Heart left ventricle (tissue), 16 donors: ENCODE results near the gene SPRY2. TPM values are rescaled to one million over a fixed set of nuclear protein-coding genes. Genes with fewer than 3 reads are reported as not detected.

Experiments
- ATAC-seq, 4 donors: fragments of 200-7000 bp; cut with Tn5 transposase; one replicate each; pipeline ENCODE4 v1.9.1; 2020 to 2022; ENCODE audit warnings: moderate library complexity in 4 of 4, mild to moderate bottlenecking in 3 of 4, moderate number of reproducible peaks in 1 of 4
- DNase-seq, 5 donors: peaks; one replicate each; pipeline ENCODE4 v3.0.0-alpha.2; 2020
- H3K27ac ChIP-seq, 12 donors: fragments of 200-600 bp; sonication (generic) in 4 of 12; one replicate each; pipeline versions ENCODE4 v1.5.0 to v1.8.0; 2016 to 2022; ENCODE audit warnings: mild to moderate bottlenecking in 2 of 12
- H3K27me3 ChIP-seq, 9 donors: fragments of 200-600 bp; sonication (generic) in 2 of 9; one replicate each; pipeline versions ENCODE4 v1.5.1 to v1.8.0; 2016 to 2022; ENCODE audit warnings: mild to moderate bottlenecking in 3 of 9
- H3K36me3 ChIP-seq, 9 donors: fragments of 200-600 bp; sonication (generic) in 2 of 9; one replicate each; pipeline versions ENCODE4 v1.5.0 to v1.8.0; 2018 to 2022; ENCODE audit warnings: mild to moderate bottlenecking in 2 of 9
- H3K4me1 ChIP-seq, 12 donors: fragments of 200-600 bp; sonication (generic) in 4 of 12; one replicate each; pipeline versions ENCODE4 v1.5.0 to v1.8.0; 2016 to 2022; ENCODE audit warnings: mild to moderate bottlenecking in 3 of 12
- H3K4me3 ChIP-seq, 12 donors: fragments of 200-600 bp; sonication (generic) in 4 of 12; one replicate each; pipeline versions ENCODE4 v1.5.0 to v1.8.0; 2017 to 2022; ENCODE audit warnings: mild to moderate bottlenecking in 9 of 12, moderate library complexity in 4 of 12
- H3K9me3 ChIP-seq, 12 donors: fragments of 200-600 bp; sonication (generic) in 4 of 12; one replicate each; pipeline versions ENCODE4 v1.5.0 to v1.8.0; 2016 to 2022; ENCODE audit warnings: mild to moderate bottlenecking in 1 of 12
- CTCF ChIP-seq, 12 donors: fragments of 200-600 bp; sonication (generic) in 4 of 12; IDR thresholded peaks; one replicate each; pipeline versions ENCODE4 v1.5.0 to v1.8.0; 2018 to 2022; ENCODE audit warnings: antibody characterized with exemption in 12 of 12, mild to moderate bottlenecking in 5 of 12
- POLR2A ChIP-seq, 2 donors: fragments of 450-650 bp; IDR thresholded peaks; one replicate each; pipeline ENCODE4 v1.6.1; 2017; ENCODE audit warnings: antibody characterized with exemption in 2 of 2, mild to moderate bottlenecking in 2 of 2, moderate library complexity in 2 of 2
- WGBS, 4 donors: extraction: QIAGEN DNeasy Blood & Tissue Kit in 2 of 4; methylation state at CpG; one replicate each; pipeline versions ENCODE4 v1.1.5 to v1.1.7; 2013 to 2018; 5-methylcytosine and 5-hydroxymethylcytosine counted together
- intact Hi-C, 10 donors: fragments of 100-400 bp; cut with DNase I; formaldehyde crosslinking; loops; one replicate each; pipeline versions ENCODE4 v1.11.1 to v1.14.2; 2022
- polyA plus RNA-seq, 2 donors: library from polyadenylated mRNA; stranded (reverse); fragments of 200-250 nt; gene quantifications; one replicate each; pipeline ENCODE4 v1.2.3, GENCODE V29; 2013
- total RNA-seq, 9 donors: library from RNA; depleted of rRNA in 2 of 9; stranded (reverse); fragments of >200 nt in 2 of 9; fragmentation: NEBNext Ultra II Directional in 3 of 9; extraction: Animal tissue kit (Norgen Biotek cat#: 25700) in 3 of 9; gene quantifications; one replicate each; pipeline versions ENCODE4 v1.1.0 to v1.2.4, GENCODE V29; 2016 to 2023
- donor health status: ischemic (EF 13 %, LVEDD 7.1; RV severe dilation, severe dysfunction).
- donor health status: healthy with polysubstance abuse.
- donor health status: DM: no; HTN: yes; CAD: no.
- donor health status: DM: no; HTN: no; CAD: no.
- donor health status: ischemic (EF 25% LVEDD 6.9; RV normal size, moderate dysfunction).
- donor health status: ischemic (EF 25% LVEDD 5.7; RV mildly dilated, moderate dysfunction).
- donor health status: healthy.
- donor health status: DM: yes; HTN: yes; CAD: no.
- donor health status: ischemic (EF 35%, LVEDD 5.7; RV mildly dilated, moderate dysfunction).
- donor health status: nonischemic (EF 11% LVEDD 7.7; RV severe dilation, severe dysfunction).
- donor health status: DM: yes; HTN: yes; CAD: no.
- donor health status: PGD.
- donor health status: ischemic (EF 29% LVEDD 5.4; RV normal size, mild dysfunction).
- donor health status: nonischemic (EF 23%, LVEDD 6.1; RV moderate dilation, normal function).

Gene SPRY2
- total and polyA plus RNA-seq, 11 donors, result 18.0 to 48.6 (median 31.7) TPM

GRCh38 chr13:80319004-80319403, 21.9 kb downstream of the SPRY2 start:
- TF ChIP-seq CTCF (IDR thresholded peaks at IDR 0.05) (no peak), POLR2A (IDR thresholded peaks at IDR 0.05) (no peak)
- intact Hi-C loops, result no loop called here
- whole genome bisulfite sequencing, 4 donors, result 97 to 100% (median 98%) methylated on average over 2 of the region's 2 CpGs

DNA sequence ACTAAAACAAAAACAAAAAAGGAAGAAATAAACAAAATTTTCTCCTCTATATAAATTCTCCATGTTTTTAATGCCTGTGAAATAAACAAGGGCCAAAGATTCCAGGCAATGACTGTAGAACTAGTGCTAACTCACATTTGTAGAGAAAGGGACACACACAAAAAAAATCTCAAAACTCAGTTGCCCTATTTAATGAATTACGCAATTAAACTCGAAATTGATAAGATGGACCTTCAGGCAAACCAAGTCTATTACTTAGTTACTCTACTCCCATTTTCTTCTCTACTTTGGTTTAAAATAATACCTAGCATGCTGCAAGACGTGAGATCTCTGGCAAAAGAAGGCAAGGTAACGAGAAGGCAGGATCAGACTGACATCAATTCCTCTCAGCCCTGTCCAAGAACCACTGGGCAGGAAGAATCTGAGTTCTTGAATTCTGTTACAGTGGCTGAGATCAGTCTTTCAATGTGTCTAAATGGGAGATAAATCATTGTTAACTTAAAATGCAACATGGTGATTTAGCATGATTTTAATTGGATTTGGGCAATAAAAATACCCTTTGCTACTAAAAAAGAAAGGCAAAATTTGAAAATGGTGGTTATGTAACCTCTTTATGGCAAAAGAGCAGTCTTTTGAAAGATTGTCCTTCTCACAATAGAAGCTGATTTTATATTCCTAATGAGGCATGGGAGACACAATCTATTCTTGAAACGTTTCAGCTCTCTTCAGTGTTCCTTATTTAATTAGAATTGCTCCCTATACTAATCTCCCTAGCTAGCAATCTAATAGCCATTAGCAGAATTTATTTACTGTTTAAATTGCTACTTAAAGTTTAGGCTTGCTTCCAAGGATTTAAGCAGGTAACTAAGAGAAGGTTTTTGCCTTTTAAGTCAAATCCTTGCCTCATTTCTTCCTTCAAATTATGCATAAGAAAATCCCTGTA, 25.9 kb downstream of the SPRY2 start:
- Histone ChIP-seq H3K4me3 (no peak overlapping the region), H3K9me3 (peaks cover 0 to 13% (median 0%) of the 10 kb centered on the region in 12 donors), H3K27ac (no peak overlapping the region), H3K27me3 (no peaks in the 10 kb centered on the region), H3K36me3 (peaks cover 0 to 6% (median 0%) of the 10 kb centered on the region in 9 donors), H3K4me1 (peaks cover 0 to 19% (median 0%) of the 10 kb centered on the region in 12 donors)
- no peak for TF ChIP-seq CTCF (IDR thresholded peaks at IDR 0.05)
- TF ChIP-seq POLR2A (IDR thresholded peaks at IDR 0.05), result no peak
- WGBS, 4 donors, result 81 to 84% (median 82%) methylated on average over 5 of the region's 5 CpGs
- intact Hi-C loops, result no loop called here
- no peak for ATAC-seq
- no peak for DNase-seq

More at GRCh38 chr13:80319004-80319403, 21.9 kb downstream of the SPRY2 start:
- no peak overlapping the region for H3K4me3 ChIP-seq
- H3K4me1 ChIP-seq, result peaks cover 0 to 7% (median 0%) of the 10 kb centered on the region in 12 donors
- ATAC-seq (no peak), DNase-seq (no peak)
- H3K27ac ChIP-seq, result no peak overlapping the region
- H3K36me3 ChIP-seq, result peaks cover 0 to 6% (median 0%) of the 10 kb centered on the region in 9 donors
- H3K9me3 ChIP-seq, result peaks cover 0 to 13% (median 0%) of the 10 kb centered on the region in 12 donors
- H3K27me3 ChIP-seq, result no peaks in the 10 kb centered on the region

GRCh38 chr13:80313668-80314256, 27.2 kb downstream of the SPRY2 start:
- Histone ChIP-seq H3K4me1 (peaks cover 0 to 19% (median 0%) of the 10 kb centered on the region in 12 donors), H3K4me3 (no peak overlapping the region), H3K27me3 (no peaks in the 10 kb centered on the region), H3K9me3 (peaks cover 0 to 3% (median 0%) of the 10 kb centered on the region in 12 donors), H3K36me3 (peaks cover 0 to 2% (median 0%) of the 10 kb centered on the region in 9 donors), H3K27ac (no peak overlapping the region)
- intact Hi-C loops, result no loop called here
- ATAC-seq (no peak), DNase-seq (no peak)
- WGBS, 4 donors, result 91 to 100% (median 95%) methylated on average over 1 of the region's 1 CpG
- TF ChIP-seq POLR2A (IDR thresholded peaks at IDR 0.05) (no peak), CTCF (IDR thresholded peaks at IDR 0.05) (no peak)

GRCh38 chr13:80312967-80313366, 28.0 kb downstream of the SPRY2 start:
- DNase-seq, result no peak
- TF ChIP-seq CTCF (IDR thresholded peaks at IDR 0.05) (no peak), POLR2A (IDR thresholded peaks at IDR 0.05) (no peak)
- H3K36me3 ChIP-seq, result no peaks in the 10 kb centered on the region
- WGBS, 4 donors, result 82 to 95% (median 90%) methylated on average over 3 of the region's 3 CpGs
- H3K27me3 ChIP-seq, result no peaks in the 10 kb centered on the region
- H3K4me1 ChIP-seq, result peaks cover 0 to 19% (median 0%) of the 10 kb centered on the region in 12 donors
- H3K4me3 ChIP-seq, result no peak overlapping the region
- intact Hi-C loops, result no loop called here
- no peaks in the 10 kb centered on the region for H3K9me3 ChIP-seq
- no peak for ATAC-seq
- no peak overlapping the region for H3K27ac ChIP-seq
